ENCODE results near the gene ATP2B2.

Gene ATP2B2

DNA sequence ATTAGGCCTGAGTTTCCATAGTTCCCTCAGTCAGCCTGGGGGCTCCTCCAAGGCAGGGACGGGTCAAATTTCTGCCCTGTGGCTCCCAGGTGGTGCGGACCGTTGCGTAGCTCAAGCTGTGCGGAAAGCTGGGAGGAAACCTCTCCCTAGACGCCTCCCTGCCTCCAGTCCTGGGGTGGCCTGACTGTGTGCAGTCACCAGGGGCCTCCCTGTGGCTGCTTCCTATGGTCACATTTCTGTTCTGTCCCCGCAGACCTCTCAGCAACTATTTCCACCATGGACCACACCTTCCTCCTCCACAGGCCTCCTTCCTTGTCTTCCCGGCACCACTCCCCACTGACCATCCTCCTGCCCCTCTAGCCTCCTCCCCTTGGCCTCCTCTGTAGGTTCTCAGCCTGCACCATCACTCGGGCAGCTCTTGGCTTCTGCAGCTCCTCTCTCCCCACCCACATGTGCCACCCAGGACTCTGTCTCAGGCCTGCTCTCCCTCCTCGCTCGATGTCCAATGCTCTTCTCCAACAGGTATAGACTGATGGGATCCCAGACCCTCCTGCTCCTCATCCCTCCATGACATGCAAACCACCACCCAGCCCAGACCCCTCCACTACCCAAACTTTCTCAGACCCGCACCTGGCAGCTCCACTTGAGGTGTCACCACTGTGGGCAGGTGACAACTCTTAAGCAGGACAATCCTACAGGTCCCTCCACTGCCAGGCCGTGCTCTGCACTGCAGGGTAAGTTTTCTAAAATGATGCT, 157.6 kb downstream of the ATP2B2 start:
- Histone ChIP-seq H3K4me3 (ENCODE audit: low read depth in 1 of 2, low read length in 2 of 2) (no peak overlapping the region), H3K36me3 (ENCODE audit: insufficient read depth, low read length) (no peaks in the 10 kb centered on the region), H3K27me3 (ENCODE audit: control insufficient read depth in 1 of 2, insufficient read depth in 2 of 2, low read length in 2 of 2) (peaks cover 0 to 6% of the 10 kb centered on the region in 2 donors), H3K27ac (ENCODE audit: low read depth, low read length) (no peak overlapping the region), H3K9me3 (ENCODE audit: low read length) (no peaks in the 10 kb centered on the region), H3K9ac (ENCODE audit: low read length) (no peak overlapping the region), H3K4me1 (ENCODE audit: insufficient read depth, low read length) (no peaks in the 10 kb centered on the region)

DNA sequence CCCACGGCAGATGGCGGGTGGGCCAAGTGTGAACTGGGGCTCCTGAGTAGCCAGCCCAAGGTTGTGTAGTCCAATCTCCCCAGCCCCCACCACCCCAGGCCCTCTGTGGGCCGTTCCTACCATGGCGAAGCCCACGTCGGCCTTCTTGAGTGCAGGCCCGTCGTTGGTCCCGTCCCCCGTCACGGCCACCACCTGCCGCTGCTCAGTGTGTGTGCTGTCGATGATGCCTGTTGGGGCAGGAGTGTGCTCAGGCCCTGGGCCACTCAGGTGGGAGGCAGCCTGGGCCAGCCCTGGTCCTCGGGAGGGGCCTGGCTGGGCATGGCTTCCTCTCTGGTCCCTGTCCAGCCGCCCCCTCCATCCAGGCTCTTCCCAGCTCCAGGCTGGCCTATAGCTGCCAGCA, 159.5 kb downstream of the ATP2B2 start:
- Histone ChIP-seq H3K27me3 (ENCODE audit: control insufficient read depth in 1 of 2, insufficient read depth in 2 of 2, low read length in 2 of 2) (no peaks in the 10 kb centered on the region), H3K9ac (ENCODE audit: low read length) (no peak overlapping the region), H3K27ac (ENCODE audit: low read depth, low read length) (no peak overlapping the region), H3K4me3 (ENCODE audit: low read depth in 1 of 2, low read length in 2 of 2) (no peak overlapping the region), H3K36me3 (ENCODE audit: insufficient read depth, low read length) (no peaks in the 10 kb centered on the region), H3K9me3 (ENCODE audit: low read length) (no peaks in the 10 kb centered on the region), H3K4me1 (ENCODE audit: insufficient read depth, low read length) (no peaks in the 10 kb centered on the region)

DNA sequence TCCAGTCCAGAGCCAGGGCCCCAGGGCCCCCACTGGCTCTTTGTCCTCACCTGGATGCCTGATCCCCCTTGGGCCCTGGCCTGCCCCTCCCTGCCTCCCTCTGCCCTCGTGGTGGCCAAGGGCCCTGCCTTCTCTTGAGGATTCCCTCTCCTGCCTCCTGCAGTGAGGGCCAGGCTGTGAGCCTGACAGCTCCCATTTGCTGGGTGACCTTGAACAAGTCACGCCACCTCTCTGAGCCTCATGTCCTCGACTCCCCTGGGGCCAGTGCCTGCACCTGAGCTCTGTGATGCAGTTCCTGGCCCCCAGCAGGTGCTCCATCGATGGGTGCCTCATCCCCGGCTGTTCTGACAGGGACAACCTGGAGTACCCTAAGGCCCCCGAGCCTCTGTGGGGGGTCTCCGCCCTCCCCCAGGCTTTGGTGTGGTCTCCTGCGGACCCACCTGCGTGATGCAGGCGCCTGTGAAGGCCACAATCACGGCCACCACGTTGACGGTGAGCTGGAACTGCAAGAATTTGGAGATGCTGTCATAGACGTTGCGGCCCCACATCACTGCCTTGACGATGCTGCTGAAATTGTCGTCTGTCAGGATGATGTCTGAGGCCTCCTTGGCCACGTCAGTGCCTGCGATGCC, 160.3 kb downstream of the ATP2B2 start:
- Histone ChIP-seq H3K9ac (ENCODE audit: low read length) (no peak overlapping the region), H3K36me3 (ENCODE audit: insufficient read depth, low read length) (no peaks in the 10 kb centered on the region), H3K4me1 (ENCODE audit: insufficient read depth, low read length) (no peaks in the 10 kb centered on the region), H3K4me3 (ENCODE audit: low read depth in 1 of 2, low read length in 2 of 2) (no peak overlapping the region), H3K27me3 (ENCODE audit: control insufficient read depth in 1 of 2, insufficient read depth in 2 of 2, low read length in 2 of 2) (no peaks in the 10 kb centered on the region), H3K27ac (ENCODE audit: low read depth, low read length) (no peak overlapping the region), H3K9me3 (ENCODE audit: low read length) (no peaks in the 10 kb centered on the region)

DNA sequence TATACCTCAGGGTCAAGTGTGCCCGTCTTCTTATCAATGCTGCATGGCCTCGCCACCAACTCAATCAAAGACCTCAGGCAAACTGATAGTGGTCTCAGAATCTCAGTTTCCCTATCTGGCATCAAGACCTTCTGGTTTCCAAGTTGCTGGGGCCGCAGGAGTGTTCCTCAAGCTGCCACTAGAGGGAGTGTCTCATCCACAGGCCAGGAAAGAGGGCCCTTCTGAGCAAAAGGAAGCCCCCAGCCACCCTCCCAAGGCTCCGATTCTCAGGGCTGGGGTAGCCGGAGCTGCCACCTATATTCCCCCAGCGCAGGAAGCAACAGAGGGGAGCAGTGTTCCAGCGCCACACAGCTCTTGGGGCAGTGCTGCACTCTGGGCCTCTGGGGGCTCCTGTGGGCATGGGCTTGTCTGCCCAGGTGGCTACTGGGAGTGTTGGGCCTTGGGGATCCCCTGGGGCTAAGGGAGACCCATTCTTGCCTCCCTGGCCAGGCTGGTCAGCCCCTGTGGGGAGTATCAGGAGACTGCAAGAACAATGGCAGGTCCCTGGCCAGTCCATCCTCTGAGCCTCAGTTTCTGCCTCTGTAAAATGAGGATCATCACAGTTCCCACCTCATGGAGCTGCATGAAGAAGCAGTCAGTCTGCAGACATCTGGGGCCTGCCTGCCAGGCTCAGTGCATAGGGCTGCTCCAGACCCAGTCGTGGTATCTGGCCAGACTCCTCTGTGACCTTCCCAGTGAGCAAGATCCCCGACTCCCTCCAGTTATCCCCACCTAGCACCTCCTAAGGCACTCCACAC, 161.0 kb downstream of the ATP2B2 start:
- Histone ChIP-seq H3K9ac (ENCODE audit: low read length) (no peak overlapping the region), H3K4me1 (ENCODE audit: insufficient read depth, low read length) (no peaks in the 10 kb centered on the region), H3K27ac (ENCODE audit: low read depth, low read length) (no peak overlapping the region), H3K36me3 (ENCODE audit: insufficient read depth, low read length) (no peaks in the 10 kb centered on the region), H3K9me3 (ENCODE audit: low read length) (no peaks in the 10 kb centered on the region), H3K27me3 (ENCODE audit: control insufficient read depth in 1 of 2, insufficient read depth in 2 of 2, low read length in 2 of 2) (no peaks in the 10 kb centered on the region), H3K4me3 (ENCODE audit: low read depth in 1 of 2, low read length in 2 of 2) (no peak overlapping the region)

DNA sequence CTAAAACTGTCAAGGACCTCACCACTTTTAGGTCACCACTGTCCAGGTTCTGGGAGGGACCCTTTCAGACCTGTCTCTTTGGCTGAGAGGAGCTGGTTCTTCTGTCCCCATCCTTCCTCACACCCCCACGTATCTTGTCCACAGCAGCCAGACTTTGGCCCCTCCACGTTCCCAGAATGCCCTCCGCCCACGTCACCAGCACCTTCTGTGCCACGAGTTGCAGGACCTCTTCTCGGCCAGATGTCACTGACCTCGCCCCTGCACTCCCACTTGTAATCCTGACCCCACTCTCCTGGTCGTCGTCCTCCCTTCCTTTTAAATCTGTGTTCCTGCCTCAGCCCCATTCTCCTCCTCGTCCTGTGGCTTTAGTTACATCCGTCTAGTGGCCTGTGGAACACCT, 161.9 kb downstream of the ATP2B2 start:
- Histone ChIP-seq H3K4me3 (ENCODE audit: low read depth in 1 of 2, low read length in 2 of 2) (no peak overlapping the region), H3K9ac (ENCODE audit: low read length) (no peak overlapping the region), H3K9me3 (ENCODE audit: low read length) (no peaks in the 10 kb centered on the region), H3K4me1 (ENCODE audit: insufficient read depth, low read length) (no peaks in the 10 kb centered on the region), H3K36me3 (ENCODE audit: insufficient read depth, low read length) (no peaks in the 10 kb centered on the region), H3K27ac (ENCODE audit: low read depth, low read length) (no peak overlapping the region), H3K27me3 (ENCODE audit: control insufficient read depth in 1 of 2, insufficient read depth in 2 of 2, low read length in 2 of 2) (no peaks in the 10 kb centered on the region)

DNA sequence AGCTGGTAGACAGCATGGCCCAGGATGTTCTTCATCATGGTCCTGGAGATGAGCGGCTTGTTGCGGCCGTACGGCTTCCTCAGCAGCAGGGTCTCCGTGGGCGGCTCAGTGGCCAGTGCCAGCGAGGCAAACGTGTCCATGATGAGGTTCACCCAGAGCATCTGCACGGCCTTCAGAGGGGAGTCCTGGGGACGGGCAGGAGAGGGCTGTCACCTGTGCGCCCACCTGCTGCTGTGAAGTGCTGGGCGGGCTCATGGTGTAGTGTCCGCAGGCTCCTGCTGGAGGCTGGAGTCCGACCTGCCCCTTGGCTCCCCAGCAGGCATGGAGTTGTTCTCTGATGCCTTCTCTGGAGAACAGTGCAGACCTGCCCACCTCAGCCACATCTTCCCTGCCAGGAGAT, 162.6 kb downstream of the ATP2B2 start:
- Histone ChIP-seq H3K27me3 (ENCODE audit: control insufficient read depth in 1 of 2, insufficient read depth in 2 of 2, low read length in 2 of 2) (no peaks in the 10 kb centered on the region), H3K9me3 (ENCODE audit: low read length) (no peaks in the 10 kb centered on the region), H3K36me3 (ENCODE audit: insufficient read depth, low read length) (no peaks in the 10 kb centered on the region), H3K27ac (ENCODE audit: low read depth, low read length) (no peak overlapping the region), H3K9ac (ENCODE audit: low read length) (no peak overlapping the region), H3K4me3 (ENCODE audit: low read depth in 1 of 2, low read length in 2 of 2) (no peak overlapping the region), H3K4me1 (ENCODE audit: insufficient read depth, low read length) (no peaks in the 10 kb centered on the region)

DNA sequence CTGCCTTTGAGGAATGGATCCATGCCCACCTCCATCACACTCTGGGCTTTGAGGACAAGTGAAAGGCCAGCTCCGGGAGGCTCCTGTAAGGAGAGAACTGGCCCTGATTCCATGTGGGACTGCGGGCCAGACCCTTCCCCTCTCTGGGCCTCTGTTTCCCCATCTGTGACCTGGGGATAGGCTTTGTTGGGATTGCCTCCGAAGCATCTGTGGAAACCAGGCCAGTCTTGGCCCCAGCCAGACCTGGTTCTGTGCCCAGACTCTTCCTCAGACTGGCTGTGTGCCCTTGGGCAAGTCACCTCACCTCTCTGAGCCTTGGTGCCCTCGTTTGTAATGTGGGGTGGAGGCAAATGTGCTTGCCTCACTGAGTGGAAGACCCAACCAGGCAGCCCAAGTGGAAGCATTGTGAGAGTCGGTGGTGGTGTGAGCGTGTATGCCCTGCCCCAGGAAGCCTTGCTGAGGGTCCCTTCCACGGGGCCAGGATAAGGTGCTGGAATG, 163.4 kb downstream of the ATP2B2 start:
- no peaks in the 10 kb centered on the region for H3K27me3 ChIP-seq (ENCODE audit: control insufficient read depth in 1 of 2, insufficient read depth in 2 of 2, low read length in 2 of 2)
- H3K9me3 ChIP-seq (ENCODE audit: low read length), result no peaks in the 10 kb centered on the region
- H3K4me1 ChIP-seq (ENCODE audit: insufficient read depth, low read length), result no peaks in the 10 kb centered on the region
- no peak overlapping the region for H3K4me3 ChIP-seq (ENCODE audit: low read depth in 1 of 2, low read length in 2 of 2)
- no peak overlapping the region for H3K27ac ChIP-seq (ENCODE audit: low read depth, low read length)
- no peak overlapping the region for H3K9ac ChIP-seq (ENCODE audit: low read length)
- no peaks in the 10 kb centered on the region for H3K36me3 ChIP-seq (ENCODE audit: insufficient read depth, low read length)

DNA sequence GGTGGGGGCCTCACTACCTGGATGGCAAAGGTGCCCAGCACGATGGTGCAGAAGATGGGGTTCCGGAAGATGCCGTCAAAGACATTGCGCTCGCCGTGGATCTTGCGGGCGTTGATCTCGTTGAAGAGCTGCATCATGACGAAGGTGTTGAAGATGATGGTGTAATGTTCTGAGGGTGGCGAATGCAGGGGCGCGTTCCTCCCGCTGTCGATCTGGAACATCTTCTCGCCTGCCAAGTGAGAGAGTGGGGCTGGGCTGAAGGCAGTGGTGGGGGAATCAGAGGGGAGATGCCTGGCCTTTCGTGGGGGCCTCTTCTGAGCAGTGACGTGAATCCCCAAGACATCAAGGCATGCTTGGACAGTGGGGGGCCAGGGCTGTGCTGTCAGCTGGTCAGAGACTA, 164.9 kb downstream of the ATP2B2 start:
- H3K27me3 ChIP-seq (ENCODE audit: control insufficient read depth in 1 of 2, insufficient read depth in 2 of 2, low read length in 2 of 2), result no peaks in the 10 kb centered on the region
- no peaks in the 10 kb centered on the region for H3K9me3 ChIP-seq (ENCODE audit: low read length)
- H3K27ac ChIP-seq (ENCODE audit: low read depth, low read length), result no peak overlapping the region
- no peaks in the 10 kb centered on the region for H3K36me3 ChIP-seq (ENCODE audit: insufficient read depth, low read length)
- no peaks in the 10 kb centered on the region for H3K4me1 ChIP-seq (ENCODE audit: insufficient read depth, low read length)
- H3K4me3 ChIP-seq (ENCODE audit: low read depth in 1 of 2, low read length in 2 of 2), result no peak overlapping the region
- H3K9ac ChIP-seq (ENCODE audit: low read length), result no peak overlapping the region

DNA sequence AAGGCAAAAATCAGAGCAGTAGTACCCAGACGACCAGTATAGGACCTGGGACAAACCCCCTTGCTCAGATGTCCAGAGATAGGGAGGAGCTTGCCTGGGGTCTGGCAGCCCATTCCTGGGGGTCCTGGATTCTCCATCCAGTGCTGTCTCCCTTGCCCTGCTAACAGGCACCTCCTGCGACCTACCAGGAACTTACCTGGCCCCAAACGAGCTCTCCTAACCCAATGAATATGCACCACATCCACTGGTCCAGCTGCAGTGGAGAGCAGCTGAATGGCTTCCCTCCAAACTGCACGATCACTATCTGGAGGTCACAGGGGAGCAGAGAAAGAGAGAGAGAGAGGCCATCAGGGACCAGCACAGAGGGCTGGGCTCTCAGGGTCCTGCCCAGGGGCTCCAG, 165.3 kb downstream of the ATP2B2 start:
- Histone ChIP-seq H3K9ac (ENCODE audit: low read length) (no peak overlapping the region), H3K36me3 (ENCODE audit: insufficient read depth, low read length) (no peaks in the 10 kb centered on the region), H3K4me3 (ENCODE audit: low read depth in 1 of 2, low read length in 2 of 2) (no peak overlapping the region), H3K4me1 (ENCODE audit: insufficient read depth, low read length) (no peaks in the 10 kb centered on the region), H3K27ac (ENCODE audit: low read depth, low read length) (no peak overlapping the region), H3K27me3 (ENCODE audit: control insufficient read depth in 1 of 2, insufficient read depth in 2 of 2, low read length in 2 of 2) (no peaks in the 10 kb centered on the region), H3K9me3 (ENCODE audit: low read length) (no peaks in the 10 kb centered on the region)

DNA sequence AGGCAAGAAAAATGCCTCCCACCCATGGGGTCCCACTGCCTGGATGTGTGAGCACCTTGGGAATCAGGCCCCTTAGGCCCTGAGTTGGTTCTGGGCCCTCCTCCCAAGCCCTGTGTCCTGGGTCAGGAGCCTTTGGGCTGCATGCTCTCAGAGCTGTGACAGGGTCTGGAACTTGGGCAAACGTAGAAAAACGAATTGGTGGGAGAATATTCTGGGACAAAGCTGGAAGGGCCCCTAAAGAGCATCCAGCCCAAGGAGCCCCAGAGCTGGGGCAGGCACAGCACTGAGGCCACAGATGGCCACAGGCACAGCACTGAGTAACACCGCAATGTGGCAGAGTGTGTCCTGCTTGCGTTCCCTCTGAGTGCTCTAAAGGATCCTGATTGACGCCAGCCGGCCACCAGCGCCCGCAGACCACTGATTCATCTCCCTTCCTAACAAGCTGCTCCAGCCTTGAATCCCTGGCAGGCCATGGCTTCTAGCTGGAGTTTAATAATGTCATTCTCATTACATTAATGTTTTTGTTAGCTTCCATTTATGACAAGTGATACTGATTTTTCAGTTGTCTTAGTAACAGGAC, 165.9 kb downstream of the ATP2B2 start:
- Histone ChIP-seq H3K9me3 (ENCODE audit: low read length) (no peaks in the 10 kb centered on the region), H3K27me3 (ENCODE audit: control insufficient read depth in 1 of 2, insufficient read depth in 2 of 2, low read length in 2 of 2) (no peaks in the 10 kb centered on the region), H3K9ac (ENCODE audit: low read length) (no peak overlapping the region), H3K36me3 (ENCODE audit: insufficient read depth, low read length) (no peaks in the 10 kb centered on the region), H3K4me1 (ENCODE audit: insufficient read depth, low read length) (no peaks in the 10 kb centered on the region), H3K4me3 (ENCODE audit: low read depth in 1 of 2, low read length in 2 of 2) (no peak overlapping the region), H3K27ac (ENCODE audit: low read depth, low read length) (no peak overlapping the region)

DNA sequence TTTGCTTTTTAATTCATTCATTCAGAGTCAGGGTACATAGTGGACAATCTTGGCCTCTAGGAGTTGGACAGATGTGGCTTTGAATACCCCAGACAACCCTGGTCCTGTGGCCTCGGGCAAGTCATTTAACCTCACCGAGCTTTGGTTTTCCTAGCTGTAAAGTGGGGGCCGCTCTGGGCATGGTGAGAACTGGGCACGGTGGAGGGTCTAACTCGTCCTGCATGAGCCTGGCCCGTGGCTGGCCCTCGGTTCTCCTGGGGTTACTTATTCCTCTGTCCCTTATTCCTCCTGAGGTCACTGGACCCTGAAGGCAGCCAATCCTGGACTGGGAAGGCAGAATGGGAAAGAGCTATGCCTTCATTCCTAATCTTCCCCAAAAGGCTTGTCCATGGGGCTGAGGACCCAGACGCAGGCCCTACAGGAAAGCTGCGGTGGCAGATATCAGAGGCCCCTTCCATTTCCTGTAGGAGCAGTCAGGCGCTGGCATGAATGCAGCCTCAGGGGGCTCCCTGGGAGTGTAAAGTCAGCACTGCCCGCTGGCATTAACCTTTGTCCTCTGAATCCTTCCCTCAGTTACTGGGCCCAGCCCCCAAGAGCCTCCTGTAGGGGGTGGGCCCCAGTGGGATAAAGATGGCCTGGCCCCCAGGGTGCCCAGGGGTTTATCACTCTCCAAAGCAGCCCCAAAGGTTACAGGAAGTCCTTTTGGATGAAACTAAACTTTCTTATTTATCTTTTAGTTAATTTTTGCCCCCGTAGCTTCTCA, 166.6 kb downstream of the ATP2B2 start:
- Histone ChIP-seq H3K9ac (ENCODE audit: low read length) (no peak overlapping the region), H3K27ac (ENCODE audit: low read depth, low read length) (no peak overlapping the region), H3K27me3 (ENCODE audit: control insufficient read depth in 1 of 2, insufficient read depth in 2 of 2, low read length in 2 of 2) (no peaks in the 10 kb centered on the region), H3K9me3 (ENCODE audit: low read length) (no peaks in the 10 kb centered on the region), H3K36me3 (ENCODE audit: insufficient read depth, low read length) (no peaks in the 10 kb centered on the region), H3K4me1 (ENCODE audit: insufficient read depth, low read length) (no peaks in the 10 kb centered on the region), H3K4me3 (ENCODE audit: low read depth in 1 of 2, low read length in 2 of 2) (no peak overlapping the region)
